Measurements from ENCODE around the gene KIAA1217.

KIAA1217 gene

GRCh38 chr10:24518411-24518810 is 309.5 kb downstream of the KIAA1217 start:
- DNase-seq, result no peak

- no peak for DNase-seq
Observed at GRCh38 chr10:24518981-24519597, 310.2 kb downstream of the KIAA1217 start.

- DNase-seq, result no peak
Observed at GRCh38 chr10:24519950-24520349, 311.0 kb downstream of the KIAA1217 start.

GRCh38 chr10:24524314-24524713 is 315.4 kb downstream of the KIAA1217 start:
- DNase-seq, result no peak

GRCh38 chr10:24526085-24526649 is 317.2 kb downstream of the KIAA1217 start:
- no peak for DNase-seq

GRCh38 chr10:24528946-24529345 is 320.0 kb downstream of the KIAA1217 start:
- DNase-seq, result no peak

GRCh38 chr10:24531439-24531838 is 322.5 kb downstream of the KIAA1217 start:
- DNase-seq, result no peak

- DNase-seq, result no peak
Observed at GRCh38 chr10:24533981-24534380, 325.0 kb downstream of the KIAA1217 start.

GRCh38 chr10:24536636-24537035 is 327.7 kb downstream of the KIAA1217 start:
- DNase-seq, result no peak

GRCh38 chr10:24541239-24541753 is 332.4 kb downstream of the KIAA1217 start:
- DNase-seq, result no peak

- no peak for DNase-seq
Observed at GRCh38 chr10:24542314-24543270, 333.7 kb downstream of the KIAA1217 start.

GRCh38 chr10:24544776-24545175 is 335.8 kb downstream of the KIAA1217 start:
- DNase-seq, result no peak

GRCh38 chr10:24545585-24545984 is 336.6 kb downstream of the KIAA1217 start:
- DNase-seq, result no peak

- no peak for DNase-seq
Observed at GRCh38 chr10:24550680-24551079, 341.7 kb downstream of the KIAA1217 start.

GRCh38 chr10:24551161-24551560 is 342.2 kb downstream of the KIAA1217 start:
- DNase-seq, result no peak

- no peak for DNase-seq
Observed at GRCh38 chr10:24552346-24553016, 343.5 kb downstream of the KIAA1217 start.

GRCh38 chr10:24553051-24553612 is 344.2 kb downstream of the KIAA1217 start:
- DNase-seq, result no peak

GRCh38 chr10:24554036-24554435 is 345.1 kb downstream of the KIAA1217 start:
- no peak for DNase-seq

- DNase-seq, result no peak
Observed at GRCh38 chr10:24556126-24556749, 347.3 kb downstream of the KIAA1217 start.

GRCh38 chr10:24556750-24557742 is 348.1 kb downstream of the KIAA1217 start:
- DNase-seq, result no peak

- DNase-seq, result no peak
Observed at GRCh38 chr10:24561453-24561852, 352.5 kb downstream of the KIAA1217 start.
